Measurements from ENCODE around the gene SSRP1.

- TF ChIP-seq, protein P1, sequence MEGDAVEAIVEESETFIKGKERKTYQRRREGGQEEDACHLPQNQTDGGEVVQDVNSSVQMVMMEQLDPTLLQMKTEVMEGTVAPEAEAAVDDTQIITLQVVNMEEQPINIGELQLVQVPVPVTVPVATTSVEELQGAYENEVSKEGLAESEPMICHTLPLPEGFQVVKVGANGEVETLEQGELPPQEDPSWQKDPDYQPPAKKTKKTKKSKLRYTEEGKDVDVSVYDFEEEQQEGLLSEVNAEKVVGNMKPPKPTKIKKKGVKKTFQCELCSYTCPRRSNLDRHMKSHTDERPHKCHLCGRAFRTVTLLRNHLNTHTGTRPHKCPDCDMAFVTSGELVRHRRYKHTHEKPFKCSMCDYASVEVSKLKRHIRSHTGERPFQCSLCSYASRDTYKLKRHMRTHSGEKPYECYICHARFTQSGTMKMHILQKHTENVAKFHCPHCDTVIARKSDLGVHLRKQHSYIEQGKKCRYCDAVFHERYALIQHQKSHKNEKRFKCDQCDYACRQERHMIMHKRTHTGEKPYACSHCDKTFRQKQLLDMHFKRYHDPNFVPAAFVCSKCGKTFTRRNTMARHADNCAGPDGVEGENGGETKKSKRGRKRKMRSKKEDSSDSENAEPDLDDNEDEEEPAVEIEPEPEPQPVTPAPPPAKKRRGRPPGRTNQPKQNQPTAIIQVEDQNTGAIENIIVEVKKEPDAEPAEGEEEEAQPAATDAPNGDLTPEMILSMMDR (conservative IDR thresholded peaks at IDR 0.05; ENCODE audit: low read length): no peak
- TF ChIP-seq EZH2phosphoT487 (IDR thresholded peaks at IDR 0.05; ENCODE audit: borderline replicate concordance): no peak
These were observed 14.1 kb downstream of the SSRP1 start for GRCh38 chr11:57321388-57322255.

All from Loucy (cell line).